ENCODE measurements around the gene RNF152. TPM values are rescaled to one million over a fixed set of nuclear protein-coding genes. Genes with fewer than 3 reads are reported as not detected.

Gene RNF152
- total and polyA plus RNA-seq, 11 donors, result 2.8 to 24.0 (median 10.7) TPM

DNA sequence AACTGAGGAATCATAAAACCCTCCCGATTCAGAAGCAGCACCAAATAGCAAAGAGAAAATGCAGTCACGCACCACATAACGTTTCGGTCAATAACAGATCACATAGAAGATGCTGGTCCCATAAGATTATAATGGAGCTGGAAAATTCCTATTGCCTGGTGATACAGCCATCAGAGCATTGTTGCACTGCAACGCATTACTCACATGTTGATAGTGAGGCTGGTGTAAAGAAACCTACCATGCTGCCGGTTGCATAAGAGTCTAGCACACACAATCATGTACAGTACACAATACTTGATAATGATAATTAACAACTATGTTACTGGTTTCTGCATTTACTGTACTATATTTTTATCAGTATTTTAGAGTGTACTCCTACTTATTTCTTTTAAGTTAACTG, 32.5 kb downstream of the RNF152 start:
- Histone ChIP-seq H3K36me3 (peaks cover 0 to 18% (median 0%) of the 10 kb centered on the region in 9 donors), H3K9me3 (no peaks in the 10 kb centered on the region), H3K27ac (peak overlapping the region in 1 of 12 donors; percentile 13), H3K27me3 (no peaks in the 10 kb centered on the region), H3K4me1 (peaks cover 0 to 74% (median 6%) of the 10 kb centered on the region in 12 donors), H3K4me3 (no peak overlapping the region)
- WGBS, 4 donors, result 88 to 95% (median 91%) methylated on average over 6 of the region's 6 CpGs
- ATAC-seq, result no peak
- intact Hi-C loops (cut with DNase I), result no loop called here
- TF ChIP-seq, protein P1, sequence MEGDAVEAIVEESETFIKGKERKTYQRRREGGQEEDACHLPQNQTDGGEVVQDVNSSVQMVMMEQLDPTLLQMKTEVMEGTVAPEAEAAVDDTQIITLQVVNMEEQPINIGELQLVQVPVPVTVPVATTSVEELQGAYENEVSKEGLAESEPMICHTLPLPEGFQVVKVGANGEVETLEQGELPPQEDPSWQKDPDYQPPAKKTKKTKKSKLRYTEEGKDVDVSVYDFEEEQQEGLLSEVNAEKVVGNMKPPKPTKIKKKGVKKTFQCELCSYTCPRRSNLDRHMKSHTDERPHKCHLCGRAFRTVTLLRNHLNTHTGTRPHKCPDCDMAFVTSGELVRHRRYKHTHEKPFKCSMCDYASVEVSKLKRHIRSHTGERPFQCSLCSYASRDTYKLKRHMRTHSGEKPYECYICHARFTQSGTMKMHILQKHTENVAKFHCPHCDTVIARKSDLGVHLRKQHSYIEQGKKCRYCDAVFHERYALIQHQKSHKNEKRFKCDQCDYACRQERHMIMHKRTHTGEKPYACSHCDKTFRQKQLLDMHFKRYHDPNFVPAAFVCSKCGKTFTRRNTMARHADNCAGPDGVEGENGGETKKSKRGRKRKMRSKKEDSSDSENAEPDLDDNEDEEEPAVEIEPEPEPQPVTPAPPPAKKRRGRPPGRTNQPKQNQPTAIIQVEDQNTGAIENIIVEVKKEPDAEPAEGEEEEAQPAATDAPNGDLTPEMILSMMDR (IDR thresholded peaks at IDR 0.05), result no peak
- TF ChIP-seq POLR2A (IDR thresholded peaks at IDR 0.05), result no peak
- DNase-seq, result no peak

DNA sequence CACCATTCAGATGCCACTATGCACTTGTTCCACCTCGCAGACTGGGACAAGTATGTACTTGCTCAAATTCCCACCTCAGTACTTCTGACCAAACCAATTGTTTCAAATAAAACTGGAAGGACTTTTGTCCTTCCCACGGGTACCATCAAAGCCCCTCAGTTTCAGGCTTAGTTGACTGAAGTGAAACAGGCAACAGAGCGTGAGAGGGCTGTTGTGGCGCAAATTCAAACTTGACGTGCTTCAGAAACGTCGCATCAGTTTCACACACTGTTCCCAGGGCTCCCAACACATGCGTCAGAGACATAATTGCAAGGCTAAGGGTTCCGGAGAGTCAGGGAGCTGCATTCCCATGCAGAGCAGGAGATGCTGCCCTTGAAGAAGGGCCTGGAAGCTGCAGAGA, 33.7 kb downstream of the RNF152 start:
- TF ChIP-seq, protein P1 (IDR thresholded peaks at IDR 0.05), result no peak
- TF ChIP-seq POLR2A (IDR thresholded peaks at IDR 0.05), result no peak
- no peak overlapping the region for H3K4me3 ChIP-seq
- H3K9me3 ChIP-seq, result no peaks in the 10 kb centered on the region
- ATAC-seq (no peak), DNase-seq (no peak)
- H3K27me3 ChIP-seq, result no peaks in the 10 kb centered on the region
- peaks cover 0 to 18% (median 0%) of the 10 kb centered on the region in 9 donors for H3K36me3 ChIP-seq
- H3K27ac ChIP-seq, result peak overlapping the region in 2 of 12 donors; percentile 4 to 11
- intact Hi-C loops (cut with DNase I), result no loop called here
- WGBS, 4 donors, result 85 to 89% (median 87%) methylated on average over 9 of the region's 9 CpGs
- peaks cover 0 to 74% (median 9%) of the 10 kb centered on the region in 12 donors for H3K4me1 ChIP-seq

DNA sequence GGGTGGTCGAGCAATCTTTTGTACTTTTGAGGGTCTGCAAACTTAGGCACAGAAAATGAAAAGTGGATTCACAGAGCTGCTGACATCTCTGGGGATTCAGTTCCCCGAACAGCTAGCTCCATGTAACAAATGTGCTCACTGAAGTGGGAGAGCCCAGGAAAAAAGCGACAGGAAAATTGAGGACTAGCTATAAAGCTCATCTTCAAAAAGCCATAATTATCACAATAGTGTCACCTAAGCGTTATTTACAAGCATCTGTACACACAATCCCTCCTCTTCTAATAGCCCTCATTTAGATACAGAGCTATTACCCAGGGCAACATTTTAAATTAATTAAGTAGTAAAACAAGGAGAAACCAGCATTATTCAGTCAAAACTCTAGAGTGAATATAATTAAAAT, 36.1 kb downstream of the RNF152 start:
- Histone ChIP-seq H3K4me3 (no peak overlapping the region), H3K4me1 (peaks cover 0 to 86% (median 21%) of the 10 kb centered on the region in 12 donors), H3K27ac (peak overlapping the region in 1 of 12 donors; percentile 22), H3K36me3 (peaks cover 0 to 12% (median 0%) of the 10 kb centered on the region in 9 donors), H3K27me3 (no peaks in the 10 kb centered on the region), H3K9me3 (no peaks in the 10 kb centered on the region)
- WGBS, 4 donors, result 74 to 89% (median 80%) methylated on average over 4 of the region's 4 CpGs
- no peak for ATAC-seq
- no peak for DNase-seq
- TF ChIP-seq, protein P1 (IDR thresholded peaks at IDR 0.05), result no peak
- TF ChIP-seq POLR2A (IDR thresholded peaks at IDR 0.05), result no peak
- intact Hi-C loops (cut with DNase I), result no loop called here

DNA sequence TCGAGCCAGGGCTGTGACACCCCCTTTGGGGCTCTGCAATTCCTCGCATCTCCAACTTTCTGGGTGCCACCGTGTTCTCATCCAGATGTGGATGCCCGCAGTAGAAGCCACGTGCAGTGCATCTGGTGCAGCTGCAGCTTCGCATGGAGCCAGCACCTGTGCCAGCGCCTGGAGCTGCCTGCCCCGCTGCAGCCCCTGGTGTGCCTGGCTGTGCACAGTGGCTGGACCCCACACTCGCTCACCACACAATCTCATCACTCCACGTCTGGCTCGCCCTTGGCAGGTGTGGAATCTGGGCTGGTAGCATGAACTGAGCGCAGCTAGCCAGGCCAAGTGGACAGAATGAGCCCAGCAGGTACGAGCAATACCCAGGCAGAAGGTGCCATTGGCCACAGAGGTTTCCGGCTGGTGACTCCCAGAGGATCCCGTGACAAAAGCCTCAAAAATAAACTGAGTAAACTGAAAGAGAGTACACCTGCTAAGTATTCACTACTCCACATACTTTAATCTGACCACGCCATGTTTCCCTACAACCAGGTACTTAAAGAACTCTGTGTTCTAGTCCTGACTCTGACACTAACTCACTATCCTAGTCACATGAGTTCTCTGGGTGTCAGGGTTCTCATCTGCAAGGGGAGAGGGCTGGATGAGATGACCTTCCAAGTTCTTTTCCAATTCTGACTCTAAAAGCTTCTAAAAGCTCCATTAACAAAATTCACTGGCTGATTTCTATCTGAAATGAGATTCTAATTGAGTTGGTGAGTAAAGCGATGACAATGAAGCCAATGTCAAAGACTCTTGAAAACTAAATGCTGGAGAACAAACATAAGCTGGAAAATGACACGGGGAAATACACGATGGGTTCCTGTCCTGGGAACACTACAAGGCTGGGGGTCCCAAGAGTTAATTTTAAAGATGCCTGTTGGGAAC, 37.1 kb downstream of the RNF152 start:
- Histone ChIP-seq H3K36me3 (peaks cover 0 to 12% (median 0%) of the 10 kb centered on the region in 9 donors), H3K4me3 (no peak overlapping the region), H3K27ac (peak overlapping the region in 1 of 12 donors; percentile 22), H3K27me3 (no peaks in the 10 kb centered on the region), H3K9me3 (no peaks in the 10 kb centered on the region), H3K4me1 (peaks cover 0 to 82% (median 24%) of the 10 kb centered on the region in 12 donors)
- TF ChIP-seq POLR2A (IDR thresholded peaks at IDR 0.05), result no peak
- TF ChIP-seq, protein P1 (IDR thresholded peaks at IDR 0.05), result no peak
- intact Hi-C loops (cut with DNase I), result no loop called here
- ATAC-seq, result peak in 1 of 4 donors; percentile 37
- WGBS, 4 donors, result 83 to 91% (median 88%) methylated on average over 16 to 19 of the region's 19 CpGs
- no peak for DNase-seq

Measured in heart left ventricle (tissue), 16 donors.